Measurements from ENCODE around the gene CANT1. TPM values are rescaled to one million over a fixed set of nuclear protein-coding genes. Genes with fewer than 3 reads are reported as not detected.

The CANT1 gene
- total RNA-seq, 2 donors from 2014 or later = 57.5 to 61.8 TPM

GRCh38 chr17:79012563-79013134 is 3.1 kb upstream of the CANT1 start:
- Mint-ChIP-seq H3K4me1 (peaks cover 10% of the 10 kb centered on the region), H3K27ac (no peak overlapping the region), H3K36me3 (ENCODE audit: low read depth) (no peaks in the 10 kb centered on the region), H3K27me3 (ENCODE audit: insufficient read depth) (peaks cover 27% of the 10 kb centered on the region), H3K9me3 (peaks cover 62% of the 10 kb centered on the region), H3K4me3 (no peak overlapping the region)
- H3K27ac ChIP-seq (ENCODE audit: low read depth, low read length) = no peak overlapping the region
- no peak for TF ChIP-seq CTCF (conservative IDR thresholded peaks at IDR 0.05)
- H3K9me3 ChIP-seq (ENCODE audit: control insufficient read depth, low read length) = peaks cover 54% of the 10 kb centered on the region
- no peaks in the 10 kb centered on the region for H3K27me3 ChIP-seq (ENCODE audit: control insufficient read depth, insufficient read depth, low read length, poor library complexity, severe bottlenecking)
- peak; percentile 20 for DNase-seq
- peaks cover 2% of the 10 kb centered on the region for H3K36me3 ChIP-seq (ENCODE audit: control insufficient read depth, insufficient read depth, low read length)
- H3K9ac ChIP-seq (ENCODE audit: extremely low read depth, low read length, poor library complexity, severe bottlenecking) = no peak overlapping the region
- no peak overlapping the region for H3K4me3 ChIP-seq (ENCODE audit: low read length)
- 62 to 74% methylated on average over 5 to 6 of the region's 6 CpGs for WGBS, 2 experiments (ENCODE audit: insufficient coverage in 1 of 2, insufficient read length in 1 of 2)
- H3K4me1 ChIP-seq (ENCODE audit: control insufficient read depth, insufficient read depth, low read length) = peaks cover 3% of the 10 kb centered on the region

DNA sequence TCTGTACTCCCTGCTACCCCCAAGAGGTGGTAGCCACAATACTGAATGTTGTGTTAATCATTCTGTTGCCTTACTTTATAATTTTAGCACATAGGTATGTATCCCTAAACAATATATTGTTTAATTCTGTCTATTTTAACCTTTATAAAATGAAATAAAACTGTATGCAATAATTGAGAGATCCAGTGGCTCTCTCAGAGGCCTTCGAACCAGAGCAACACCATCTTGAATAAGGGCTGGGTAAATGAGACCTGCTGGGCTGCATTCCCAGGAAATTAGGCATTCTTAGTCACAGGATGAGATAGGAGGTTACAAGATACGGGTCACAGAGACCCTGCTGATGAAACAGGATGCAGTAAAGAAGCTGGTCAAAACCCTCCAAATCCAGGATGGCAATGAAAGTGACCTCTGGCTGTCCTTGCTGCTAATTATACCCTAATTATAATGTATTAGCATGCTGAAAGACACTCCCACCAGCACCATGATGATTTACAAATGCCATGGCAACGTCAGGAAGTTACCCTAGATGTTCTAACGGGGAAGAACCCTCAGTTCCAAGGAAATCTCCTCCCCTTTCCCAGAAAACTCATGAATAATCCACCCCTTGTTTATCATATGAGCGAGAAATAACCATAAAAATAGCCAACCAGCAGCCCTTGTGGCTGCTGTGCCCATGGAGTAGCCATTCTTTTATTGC is 2.0 kb upstream of the CANT1 start:
- H3K9ac ChIP-seq (ENCODE audit: extremely low read depth, low read length, poor library complexity, severe bottlenecking) = no peak overlapping the region
- no peak overlapping the region for H3K4me3 ChIP-seq (ENCODE audit: low read length)
- DNase-seq = peak; percentile 38
- Mint-ChIP-seq H3K27me3 (ENCODE audit: insufficient read depth) (peaks cover 35% of the 10 kb centered on the region), H3K4me1 (peaks cover 13% of the 10 kb centered on the region), H3K27ac (no peak overlapping the region), H3K4me3 (no peak overlapping the region), H3K36me3 (ENCODE audit: low read depth) (peaks cover 8% of the 10 kb centered on the region), H3K9me3 (peaks cover 54% of the 10 kb centered on the region)
- peaks cover 10% of the 10 kb centered on the region for H3K36me3 ChIP-seq (ENCODE audit: control insufficient read depth, insufficient read depth, low read length)
- no peak for TF ChIP-seq CTCF (conservative IDR thresholded peaks at IDR 0.05)
- no peak overlapping the region for H3K27ac ChIP-seq (ENCODE audit: low read depth, low read length)
- H3K27me3 ChIP-seq (ENCODE audit: control insufficient read depth, insufficient read depth, low read length, poor library complexity, severe bottlenecking) = no peaks in the 10 kb centered on the region
- H3K4me1 ChIP-seq (ENCODE audit: control insufficient read depth, insufficient read depth, low read length) = peaks cover 3% of the 10 kb centered on the region
- WGBS, 2 experiments (ENCODE audit: insufficient coverage in 1 of 2, insufficient read length in 1 of 2) = 60 to 76% methylated on average over 1 to 5 of the region's 5 CpGs
- H3K9me3 ChIP-seq (ENCODE audit: control insufficient read depth, low read length) = peaks cover 45% of the 10 kb centered on the region

- H3K9ac ChIP-seq (ENCODE audit: extremely low read depth, low read length, poor library complexity, severe bottlenecking) = no peak overlapping the region
- Mint-ChIP-seq H3K27me3 (ENCODE audit: insufficient read depth) (peaks cover 41% of the 10 kb centered on the region), H3K4me3 (peak overlapping the region; percentile 81), H3K36me3 (ENCODE audit: low read depth) (peaks cover 8% of the 10 kb centered on the region), H3K9me3 (peaks cover 45% of the 10 kb centered on the region), H3K27ac (no peak overlapping the region), H3K4me1 (peaks cover 13% of the 10 kb centered on the region)
- no peak for DNase-seq
- peaks cover 3% of the 10 kb centered on the region for H3K4me1 ChIP-seq (ENCODE audit: control insufficient read depth, insufficient read depth, low read length)
- H3K36me3 ChIP-seq (ENCODE audit: control insufficient read depth, insufficient read depth, low read length) = peaks cover 10% of the 10 kb centered on the region
- 84 to 89% methylated on average over 3 to 7 of the region's 7 CpGs for WGBS, 2 experiments (ENCODE audit: insufficient coverage in 1 of 2, insufficient read length in 1 of 2)
- H3K4me3 ChIP-seq (ENCODE audit: low read length) = peak overlapping the region; percentile 84
- H3K9me3 ChIP-seq (ENCODE audit: control insufficient read depth, low read length) = peaks cover 33% of the 10 kb centered on the region
- no peaks in the 10 kb centered on the region for H3K27me3 ChIP-seq (ENCODE audit: control insufficient read depth, insufficient read depth, low read length, poor library complexity, severe bottlenecking)
- no peak for TF ChIP-seq CTCF (conservative IDR thresholded peaks at IDR 0.05)
- H3K27ac ChIP-seq (ENCODE audit: low read depth, low read length) = no peak overlapping the region
Observed at GRCh38 chr17:79010304-79010646, 711 bp upstream of the CANT1 start.

All from endodermal cell (in vitro differentiated cells).